GM19372 (cell line): Measurements from ENCODE around the gene CDH4.

Experiments used
- ATAC-seq: cut with Tn5 transposase; IDR thresholded peaks from one replicate; pipeline ENCODE4 v1.9.1; 2021; ENCODE audit warnings: mild to moderate bottlenecking, low read depth, moderate library complexity; ENCODE audit not compliant: unreplicated experiment

Gene CDH4

DNA sequence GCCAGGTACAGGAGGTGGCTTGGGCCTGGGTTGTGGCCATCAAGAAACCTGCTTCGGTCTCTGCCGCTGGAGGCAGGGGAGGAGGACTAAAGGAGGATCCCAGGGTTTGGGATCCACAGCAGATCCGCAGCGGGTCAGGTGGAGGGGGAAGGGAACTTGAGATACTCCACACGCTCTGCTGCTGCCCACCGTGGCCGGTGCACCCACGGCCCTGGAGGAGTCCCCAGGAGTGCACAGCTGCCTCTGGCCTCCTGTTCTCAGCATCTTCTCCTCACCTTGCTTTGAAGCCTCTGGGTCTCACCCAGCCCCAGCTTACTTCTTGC is 286.8 kb downstream of the CDH4 start:
- no peak for ATAC-seq

GRCh38 chr20:61539706-61540360 is 287.8 kb downstream of the CDH4 start:
- ATAC-seq, result no peak

GRCh38 chr20:61541537-61541936 is 289.5 kb downstream of the CDH4 start:
- ATAC-seq, result no peak

GRCh38 chr20:61543086-61543485 is 291.0 kb downstream of the CDH4 start:
- no peak for ATAC-seq

GRCh38 chr20:61543931-61544745 is 292.1 kb downstream of the CDH4 start:
- no peak for ATAC-seq

DNA sequence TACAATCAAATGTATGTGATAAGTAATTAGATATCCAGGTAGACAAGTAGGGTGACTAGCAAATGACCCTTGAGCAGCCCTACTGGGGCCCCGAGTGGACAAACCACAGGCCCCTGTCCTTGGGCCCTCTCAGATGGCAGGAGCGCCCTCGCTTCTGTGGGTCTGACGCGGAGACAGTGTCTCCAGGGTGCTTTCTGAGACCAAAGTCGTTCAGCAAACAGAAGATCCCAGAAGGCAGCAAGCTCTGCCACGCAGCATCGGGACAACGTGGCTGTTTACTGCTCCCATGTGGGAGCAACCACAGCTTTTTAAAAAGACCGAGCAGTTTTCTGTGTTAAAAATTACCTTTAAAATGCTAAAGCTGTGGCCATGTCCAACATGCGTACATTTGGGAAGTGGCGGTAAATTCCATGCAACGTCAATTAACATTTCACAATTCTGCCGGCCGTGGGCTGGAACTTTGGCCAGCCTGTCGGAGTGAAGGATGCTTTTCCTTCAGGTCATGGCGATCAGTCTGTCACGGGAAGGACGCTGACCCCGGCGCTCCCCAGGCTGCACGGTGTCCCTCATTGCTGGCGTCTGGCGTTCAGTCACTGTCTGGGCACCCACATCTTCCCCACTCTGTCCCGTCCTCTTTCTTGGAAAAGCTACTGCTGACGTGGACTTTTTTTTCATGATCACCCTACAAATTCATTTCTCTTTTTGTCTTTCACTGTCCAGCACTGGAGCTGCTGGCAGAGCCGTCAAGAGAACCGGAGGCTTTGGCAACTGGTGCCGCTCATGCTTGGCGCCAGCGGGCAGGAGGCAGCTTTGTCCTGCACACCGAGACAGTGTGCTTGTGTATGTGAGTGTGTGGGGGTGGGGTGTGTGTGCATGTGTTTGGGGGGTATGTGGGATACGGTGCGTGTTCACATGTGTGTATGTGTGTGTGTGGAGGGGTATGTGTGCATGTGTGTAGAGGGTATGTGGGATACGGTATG is 293.1 kb downstream of the CDH4 start:
- no peak for ATAC-seq

- ATAC-seq, result no peak
Observed at GRCh38 chr20:61546641-61547040, 294.6 kb downstream of the CDH4 start.

- no peak for ATAC-seq
Observed at GRCh38 chr20:61548069-61548468, 296.0 kb downstream of the CDH4 start.

- no peak for ATAC-seq
Observed at GRCh38 chr20:61549865-61550264, 297.8 kb downstream of the CDH4 start.

- no peak for ATAC-seq
Observed at GRCh38 chr20:61551401-61551800, 299.3 kb downstream of the CDH4 start.

GRCh38 chr20:61554617-61555016 is 302.6 kb downstream of the CDH4 start:
- ATAC-seq, result no peak

GRCh38 chr20:61555566-61555965 is 303.5 kb downstream of the CDH4 start:
- no peak for ATAC-seq

DNA sequence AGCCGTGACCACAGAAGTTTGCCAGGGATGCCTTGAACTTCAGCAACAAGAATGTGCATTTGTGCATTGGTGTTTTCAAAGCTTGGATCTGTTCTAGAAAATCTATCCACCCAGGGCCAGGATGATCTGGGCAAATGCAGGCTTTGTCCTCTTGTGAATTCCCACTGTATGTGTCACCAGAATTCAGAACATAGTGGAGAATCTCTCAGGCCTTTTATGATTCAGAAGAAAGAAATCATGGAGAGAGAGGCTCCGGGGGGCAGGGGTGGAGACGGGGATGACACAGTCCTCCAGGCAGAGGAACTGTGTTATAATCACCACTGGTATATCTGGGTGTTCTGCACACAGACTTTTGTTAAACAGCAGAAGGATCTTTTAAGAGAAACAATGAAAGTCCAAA is 304.1 kb downstream of the CDH4 start:
- ATAC-seq, result no peak

DNA sequence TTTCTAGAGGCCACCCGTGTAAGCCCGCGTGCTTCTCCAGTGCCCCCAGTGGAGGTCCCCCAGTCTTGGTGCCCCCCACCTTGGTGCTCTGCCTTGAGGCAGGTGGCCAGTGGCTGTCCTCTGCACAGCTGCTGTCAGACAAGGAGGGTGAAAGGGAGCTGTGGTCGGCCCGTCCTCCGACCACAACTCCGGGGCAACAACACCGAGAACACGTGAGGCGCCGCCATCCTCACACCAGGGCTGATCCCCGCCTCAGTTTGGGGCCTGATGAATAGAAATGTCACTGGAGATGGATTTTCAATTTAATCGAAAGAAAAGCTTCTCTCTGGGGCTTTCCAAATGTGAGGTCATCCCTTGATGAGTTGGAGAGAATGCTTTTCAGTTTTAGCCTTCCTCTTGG is 304.6 kb downstream of the CDH4 start:
- no peak for ATAC-seq

GRCh38 chr20:61557621-61558020 is 305.6 kb downstream of the CDH4 start:
- no peak for ATAC-seq

DNA sequence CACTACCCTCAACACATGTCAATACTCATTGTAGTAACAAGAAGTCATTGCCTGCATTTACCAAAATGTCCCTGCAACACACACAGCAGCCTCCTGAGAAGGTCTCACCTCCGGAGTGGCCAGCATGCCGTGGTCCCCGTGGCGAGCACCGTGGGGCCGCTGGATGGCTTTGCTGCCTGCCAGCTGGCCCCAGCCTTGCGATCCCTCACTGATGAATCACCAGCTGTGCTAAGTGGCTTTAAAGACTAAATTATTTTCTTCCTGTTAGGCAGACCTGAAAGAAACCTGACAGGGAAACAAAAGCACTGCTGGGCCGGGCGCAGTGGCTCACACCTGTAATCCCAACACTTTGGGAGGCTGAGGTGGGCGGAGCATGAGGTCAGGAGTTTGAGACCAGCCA is 306.7 kb downstream of the CDH4 start:
- no peak for ATAC-seq

DNA sequence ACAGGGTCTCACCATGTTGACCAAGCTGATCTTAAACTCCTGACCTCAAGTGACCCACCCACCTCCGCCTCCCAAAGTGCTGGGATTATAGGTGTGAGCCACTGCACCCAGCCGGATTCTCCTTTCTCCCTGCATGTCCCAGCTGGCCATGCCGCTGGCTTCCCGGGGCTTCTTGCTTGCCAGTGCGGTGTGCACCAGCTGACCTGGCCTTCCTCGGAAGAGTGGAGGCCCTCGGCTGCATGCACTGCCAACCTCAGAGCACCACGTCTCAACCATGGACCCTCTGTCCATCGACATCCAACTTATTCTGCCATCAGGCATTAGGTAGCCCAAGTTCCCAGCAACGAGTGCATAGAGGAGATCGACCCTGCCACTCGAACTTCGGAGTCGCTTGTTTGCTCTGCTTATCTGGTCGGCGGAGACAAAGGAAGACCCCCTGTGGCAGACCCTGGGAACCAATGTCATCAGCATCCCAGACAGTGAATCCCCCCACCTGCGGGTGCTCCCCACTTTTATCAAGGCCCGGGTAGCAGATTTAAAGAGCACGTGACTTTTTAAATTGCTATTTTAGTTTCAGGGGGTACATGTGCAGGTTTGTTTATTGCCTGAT is 307.8 kb downstream of the CDH4 start:
- no peak for ATAC-seq

DNA sequence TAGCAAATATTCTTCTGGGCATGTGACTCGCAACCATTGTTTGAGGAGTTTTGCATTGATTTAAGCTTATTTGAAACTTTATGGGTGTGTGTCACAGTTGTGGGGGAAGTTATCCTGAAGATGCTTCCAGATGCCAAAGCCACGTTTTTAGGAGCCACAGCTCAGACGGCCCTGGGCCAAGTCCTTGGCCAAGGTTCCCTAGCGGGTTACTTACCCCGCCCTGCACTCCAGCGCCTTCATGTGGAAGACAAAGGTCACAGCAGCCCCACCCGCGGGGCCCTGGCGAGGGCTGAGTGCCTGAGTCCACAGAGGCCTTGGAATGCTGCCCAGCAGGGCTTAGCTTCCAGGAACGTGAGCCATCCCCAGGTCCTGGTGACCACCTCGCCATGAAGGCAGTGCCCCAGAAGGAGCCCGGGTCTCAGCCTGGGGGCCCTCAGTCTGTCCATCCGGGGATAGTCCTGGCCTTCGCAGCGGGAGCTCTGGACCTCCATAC is 308.3 kb downstream of the CDH4 start:
- no peak for ATAC-seq

DNA sequence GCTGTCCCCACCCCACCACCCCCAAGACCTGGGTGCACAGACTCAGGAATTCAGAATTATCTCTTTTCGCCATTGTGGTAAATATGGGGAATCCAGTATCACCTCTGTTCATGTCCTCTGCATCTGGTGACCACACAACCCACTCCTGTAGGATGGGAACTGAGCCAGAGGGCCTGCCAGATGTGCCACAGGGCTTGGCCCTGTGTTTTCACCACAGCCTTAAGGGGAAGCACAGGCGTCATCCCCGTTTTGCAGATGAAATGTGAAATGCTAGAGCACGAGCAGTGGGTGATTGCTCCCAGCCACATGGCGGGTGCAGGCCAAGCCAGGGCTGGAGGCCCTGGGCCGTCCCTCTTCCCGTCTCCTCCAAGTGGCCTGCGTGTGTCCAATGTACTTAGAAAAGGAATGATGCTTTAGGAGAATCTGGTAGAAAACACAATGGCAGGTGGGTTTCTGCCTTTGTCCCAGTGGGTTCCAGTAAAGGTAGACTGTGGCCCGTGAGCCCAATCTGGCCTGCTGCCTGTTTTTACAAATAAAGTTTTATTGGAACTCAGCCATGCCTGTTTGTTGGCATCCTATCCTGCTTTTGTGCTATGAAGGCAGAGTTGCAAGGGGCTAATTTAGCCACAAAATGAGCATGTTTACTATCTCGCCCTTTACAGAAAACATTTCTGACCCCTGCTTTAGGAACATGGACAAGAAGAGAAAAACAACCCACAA is 309.2 kb downstream of the CDH4 start:
- ATAC-seq, result no peak

DNA sequence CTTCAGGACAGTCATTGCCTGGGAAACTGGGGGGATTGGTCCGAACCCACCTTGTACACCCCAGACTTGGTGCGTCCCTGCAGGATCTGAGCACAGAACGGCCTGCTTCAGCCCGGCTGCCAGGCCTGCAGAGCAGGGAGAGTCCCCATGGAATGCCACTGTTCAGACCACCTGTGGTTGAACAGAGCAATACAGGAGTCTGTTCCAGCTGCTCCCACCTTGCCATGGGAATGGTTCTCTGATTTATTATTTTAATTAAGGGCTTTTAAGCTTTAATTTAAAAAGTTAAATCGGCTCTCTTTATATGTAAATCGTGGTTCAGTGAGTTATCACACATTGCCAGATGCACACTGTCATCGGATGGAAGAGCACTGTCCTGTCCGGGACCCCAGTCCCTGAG is 310.4 kb downstream of the CDH4 start:
- ATAC-seq, result no peak
